ENCODE data around the gene THTPA. TPM values are rescaled to one million over a fixed set of nuclear protein-coding genes. Genes with fewer than 3 reads are reported as not detected.

The THTPA gene
- total and polyA plus RNA-seq, 2 of the 13 experiments (the other 11 are each of a cell fraction or from before 2014, with no cell fraction given), result 7.4 to 8.7 TPM

GRCh38 chr14:23559010-23559925, 3.2 kb downstream of the THTPA start (continued):
- TF ChIP-seq ZNF513 (CRISPR knock-in tag; conservative IDR thresholded peaks at IDR 0.05), result no peak
- TF ChIP-seq ZNF225 (CRISPR knock-in tag; IDR thresholded peaks at IDR 0.05), result peak; percentile 82; the same call in 1 of the 2 replicates
- no peak for TF ChIP-seq ZC3H13 (CRISPR knock-in tag; IDR thresholded peaks at IDR 0.05)
- no peak for TF ChIP-seq DMTF1 (CRISPR knock-in tag; IDR thresholded peaks at IDR 0.05)
- TF ChIP-seq TSC22D2 (CRISPR knock-in tag; IDR thresholded peaks at IDR 0.05; ENCODE audit: borderline replicate concordance), result no peak
- TF ChIP-seq IKZF4 (CRISPR knock-in tag; IDR thresholded peaks at IDR 0.05; ENCODE audit: borderline replicate concordance, low read depth, not compliant biosample characterization), result no peak
- TF ChIP-seq NONO (IDR thresholded peaks at IDR 0.05), result no peak
- no peak; the same call in 1 of the 2 replicates for TF ChIP-seq NONO (CRISPR knock-in tag; conservative IDR thresholded peaks at IDR 0.05)
- no peak for TF ChIP-seq HNF4G (IDR thresholded peaks at IDR 0.05; ENCODE audit: borderline replicate concordance, low read depth, low read length)
- TF ChIP-seq HNF4G (CRISPR knock-in tag; IDR thresholded peaks at IDR 0.05; ENCODE audit: borderline replicate concordance, low read depth), result no peak
- TF ChIP-seq CREBL2 (CRISPR knock-in tag; IDR thresholded peaks at IDR 0.05; ENCODE audit: borderline replicate concordance), result 0 out of 2 replicates have a peak, but pooled peaks have one; percentile 35
- TF ChIP-seq ZNF781 (CRISPR knock-in tag; IDR thresholded peaks at IDR 0.05; ENCODE audit: borderline replicate concordance, not compliant biosample characterization), result peak; percentile 72
- no peak for TF ChIP-seq NR3C1 (CRISPR knock-in tag; IDR thresholded peaks at IDR 0.05)
- no peak for TF ChIP-seq ZNF256 (CRISPR knock-in tag; conservative IDR thresholded peaks at IDR 0.05)
- peak; percentile 72 for TF ChIP-seq ZNF788 (CRISPR knock-in tag; IDR thresholded peaks at IDR 0.05; ENCODE audit: borderline replicate concordance)
- TF ChIP-seq GABPB1 (CRISPR knock-in tag; IDR thresholded peaks at IDR 0.05), result no peak; the same call in 1 of the 2 replicates
- no peak for TF ChIP-seq ZNF496 (CRISPR knock-in tag; IDR thresholded peaks at IDR 0.05; ENCODE audit: insufficient replicate concordance)
- peak; percentile 29; the same call in 1 of the 2 replicates for TF ChIP-seq ZBTB33 (CRISPR knock-in tag; IDR thresholded peaks at IDR 0.05)
- TF ChIP-seq ZNF674 (CRISPR knock-in tag; IDR thresholded peaks at IDR 0.05; ENCODE audit: low read depth), result no peak
- no peak for TF ChIP-seq GPBP1L1 (CRISPR knock-in tag; IDR thresholded peaks at IDR 0.05)
- no peak for TF ChIP-seq ZNF672 (CRISPR knock-in tag; IDR thresholded peaks at IDR 0.05)

All from HepG2 (cell line).